Measurements from ENCODE around the gene NAA38.
A peak's percentile ranks its signal among the peaks of the same experiment; 100 is the strongest.

Gene NAA38

GRCh38 chr17:7862692-7863437 lies 5.5 kb upstream of the NAA38 start:
- peak in 1 of 2 donors; percentile 43 for DNase-seq
- Mint-ChIP-seq H3K9me3 (peaks cover 0 to 4% of the 10 kb centered on the region in 2 donors), H3K4me3 (no peak overlapping the region), H3K4me1 (peaks cover 30% of the 10 kb centered on the region), H3K27me3 (no peaks in the 10 kb centered on the region), H3K27ac (no peak overlapping the region)
- ATAC-seq = no peak

- no peaks in the 10 kb centered on the region for H3K27me3 Mint-ChIP-seq
- H3K4me1 Mint-ChIP-seq = peaks cover 13% of the 10 kb centered on the region
- H3K9me3 Mint-ChIP-seq = no peaks in the 10 kb centered on the region
- H3K27ac Mint-ChIP-seq = peak overlapping the region; percentile 15 to 23
- no peak for DNase-seq
- no peak overlapping the region for H3K4me3 Mint-ChIP-seq
- no peak for ATAC-seq
These were observed 1.7 kb upstream of the NAA38 start for GRCh38 chr17:7859028-7859427.

GRCh38 chr17:7858522-7858810 lies 1.1 kb upstream of the NAA38 start:
- Mint-ChIP-seq H3K4me1 (peaks cover 18% of the 10 kb centered on the region), H3K4me3 (no peak overlapping the region), H3K9me3 (no peaks in the 10 kb centered on the region), H3K27me3 (no peaks in the 10 kb centered on the region), H3K27ac (no peak overlapping the region)
- ATAC-seq (no peak), DNase-seq (no peak)

GRCh38 chr17:7857713-7858521 lies 558 bp upstream of the NAA38 start, which contains the start of gene CYB5D1:
Gene CYB5D1 (plus strand): TSS chr17:7858003. CDS start chr17:7858135, 132 bp downstream.
- no peaks in the 10 kb centered on the region for H3K27me3 Mint-ChIP-seq
- no peaks in the 10 kb centered on the region for H3K9me3 Mint-ChIP-seq
- ATAC-seq (peak; percentile 63), DNase-seq (peak; percentile 84 to 89)
- H3K4me1 Mint-ChIP-seq = peaks cover 20% of the 10 kb centered on the region
- H3K27ac Mint-ChIP-seq = no peak within 1 kb of the TSS
- H3K4me3 Mint-ChIP-seq = no peak within 1 kb of the TSS

GRCh38 chr17:7856011-7856810 lies 1.1 kb downstream of the NAA38 start:
- Mint-ChIP-seq H3K9me3 (no peaks in the 10 kb centered on the region), H3K4me3 (no peak overlapping the region), H3K27ac (no peak overlapping the region), H3K4me1 (peaks cover 33% of the 10 kb centered on the region), H3K27me3 (no peaks in the 10 kb centered on the region)
- DNase-seq = no peak
- ATAC-seq = no peak

- no peaks in the 10 kb centered on the region for H3K9me3 Mint-ChIP-seq
- H3K27ac Mint-ChIP-seq = no peak overlapping the region
- no peak for ATAC-seq
- peaks cover 34% of the 10 kb centered on the region for H3K4me1 Mint-ChIP-seq
- H3K4me3 Mint-ChIP-seq = no peak overlapping the region
- DNase-seq = no peak
- no peaks in the 10 kb centered on the region for H3K27me3 Mint-ChIP-seq
These were observed 1.7 kb downstream of the NAA38 start for GRCh38 chr17:7855660-7856010.

- H3K4me3 Mint-ChIP-seq = peak within 1 kb of the TSS in 1 of 2 donors; percentile 14
- H3K9me3 Mint-ChIP-seq = no peaks in the 10 kb centered on the region
- peaks cover 37% of the 10 kb centered on the region for H3K4me1 Mint-ChIP-seq
- H3K27ac Mint-ChIP-seq = peak within 1 kb of the TSS in 1 of 2 donors; percentile 63
- H3K27me3 Mint-ChIP-seq = no peaks in the 10 kb centered on the region
- DNase-seq (no peak), ATAC-seq (no peak)
These were observed 2.3 kb downstream of the NAA38 start, which contains the start of gene TMEM88 for GRCh38 chr17:7854851-7855659. Gene TMEM88 (plus strand): TSS chr17:7855066. CDS start chr17:7855075, 9 bp downstream.

GRCh38 chr17:7854078-7854777 lies 3.1 kb downstream of the NAA38 start:
- Mint-ChIP-seq H3K9me3 (no peaks in the 10 kb centered on the region), H3K27me3 (no peaks in the 10 kb centered on the region), H3K4me1 (peaks cover 45% of the 10 kb centered on the region), H3K4me3 (no peak overlapping the region), H3K27ac (no peak overlapping the region)
- DNase-seq (no peak), ATAC-seq (no peak)

- H3K4me3 Mint-ChIP-seq = no peak overlapping the region
- ATAC-seq = no peak
- H3K27ac Mint-ChIP-seq = peak overlapping the region in 1 of 2 donors; percentile 63
- peaks cover 51% of the 10 kb centered on the region for H3K4me1 Mint-ChIP-seq
- H3K9me3 Mint-ChIP-seq = no peaks in the 10 kb centered on the region
- no peaks in the 10 kb centered on the region for H3K27me3 Mint-ChIP-seq
- DNase-seq = no peak
These were observed 3.7 kb downstream of the NAA38 start for GRCh38 chr17:7853691-7854038.

- no peak overlapping the region for H3K27ac Mint-ChIP-seq
- DNase-seq (no peak), ATAC-seq (no peak)
- H3K9me3 Mint-ChIP-seq = no peaks in the 10 kb centered on the region
- H3K4me1 Mint-ChIP-seq = peaks cover 55% of the 10 kb centered on the region
- H3K4me3 Mint-ChIP-seq = no peak overlapping the region
- H3K27me3 Mint-ChIP-seq = no peaks in the 10 kb centered on the region
These were observed 4.3 kb downstream of the NAA38 start for GRCh38 chr17:7852919-7853690.

GRCh38 chr17:7852262-7852670 lies 5.1 kb downstream of the NAA38 start:
- H3K27me3 Mint-ChIP-seq = no peaks in the 10 kb centered on the region
- ATAC-seq = no peak
- no peaks in the 10 kb centered on the region for H3K9me3 Mint-ChIP-seq
- no peak overlapping the region for H3K4me3 Mint-ChIP-seq
- H3K4me1 Mint-ChIP-seq = peaks cover 62% of the 10 kb centered on the region
- no peak for DNase-seq
- peak overlapping the region in 1 of 2 donors; percentile 89 for H3K27ac Mint-ChIP-seq

GRCh38 chr17:7851438-7852261 lies 5.7 kb downstream of the NAA38 start:
- H3K4me1 Mint-ChIP-seq = peaks cover 68% of the 10 kb centered on the region
- no peaks in the 10 kb centered on the region for H3K9me3 Mint-ChIP-seq
- DNase-seq = peak; percentile 90 to 91

GRCh38 chr17:7850701-7851437 lies 6.5 kb downstream of the NAA38 start:
- no peaks in the 10 kb centered on the region for H3K9me3 Mint-ChIP-seq
- peaks cover 76% of the 10 kb centered on the region for H3K4me1 Mint-ChIP-seq
- DNase-seq (no peak), ATAC-seq (peak; percentile 21)
- peak overlapping the region in 1 of 2 donors; percentile 77 for H3K27ac Mint-ChIP-seq
- H3K27me3 Mint-ChIP-seq = no peaks in the 10 kb centered on the region
- H3K4me3 Mint-ChIP-seq = peak overlapping the region; percentile 63 to 79

More at GRCh38 chr17:7851438-7852261, 5.7 kb downstream of the NAA38 start:
- H3K27ac Mint-ChIP-seq = peak overlapping the region in 1 of 2 donors; percentile 88
- peak overlapping the region; percentile 47 to 79 for H3K4me3 Mint-ChIP-seq
- no peaks in the 10 kb centered on the region for H3K27me3 Mint-ChIP-seq
- ATAC-seq = peak; percentile 88
